Right lobe of liver (tissue), 6 donors: Measurements from ENCODE around the gene EIF4A3. TPM values are rescaled to one million over a fixed set of nuclear protein-coding genes. Genes with fewer than 3 reads are reported as not detected.
"Not testable (repeated sequence)": the region's sequence is repeated elsewhere in the genome, so short reads cannot be mapped to it uniquely, and the experiment has no call there.

ENCODE experiments used
- ATAC-seq, 4 donors: fragments of 200-7000 bp; cut with Tn5 transposase; one replicate each; pipeline ENCODE4 v1.9.1; 2020; ENCODE audit warnings: mild to moderate bottlenecking in 4 of 4, moderate library complexity in 4 of 4
- DNase-seq, 3 donors: peaks; one replicate each; pipeline ENCODE4 v3.0.0-alpha.2; 2020
- H3K27ac ChIP-seq, 3 donors: fragments of 200-600 bp; one replicate each; pipeline ENCODE4 v1.8.0; 2022
- H3K27me3 ChIP-seq, 2 donors: fragments of 200-600 bp; one replicate each; pipeline ENCODE4 v1.8.0; 2022
- H3K36me3 ChIP-seq, 4 donors: fragments of 200-600 bp; sonication (generic) in 1 of 4; one replicate each; pipeline versions ENCODE4 v1.5.1 to v1.8.0; 2017 to 2022; ENCODE audit warnings: control low read depth in 1 of 4
- H3K4me1 ChIP-seq, 4 donors: fragments of 200-600 bp; sonication (generic) in 1 of 4; one replicate each; pipeline versions ENCODE4 v1.5.1 to v1.8.0; 2017 to 2022; ENCODE audit warnings: control low read depth in 1 of 4
- H3K4me3 ChIP-seq, 3 donors: fragments of 200-600 bp; one replicate each; pipeline ENCODE4 v1.8.0; 2022
- H3K9me3 ChIP-seq, 4 donors: fragments of 200-600 bp; sonication (generic) in 1 of 4; one replicate each; pipeline versions ENCODE4 v1.5.1 to v1.8.0; 2017 to 2022; ENCODE audit warnings: control low read depth in 1 of 4
- POLR2A ChIP-seq: fragments of 450-650 bp; IDR thresholded peaks from one replicate; pipeline ENCODE4 v1.6.1; 2017; ENCODE audit warnings: antibody characterized with exemption, mild to moderate bottlenecking
- WGBS: methylation state at CpG from one replicate; pipeline ENCODE4 v1.1.6; 2018; ENCODE audit warnings: low coverage, low lambda C conversion rate; ENCODE audit not compliant: insufficient coverage; ENCODE audit errors: missing lambda C conversion rate; 5-methylcytosine and 5-hydroxymethylcytosine counted together
- intact Hi-C, 2 donors: fragments of 100-400 bp; cut with DNase I; formaldehyde crosslinking; loops; one replicate each; pipeline versions ENCODE4 v1.11.2 to v1.14.1; 2022
- total RNA-seq, 6 experiments: library from RNA; depleted of rRNA in 2 of 6; stranded (reverse); fragments of >200 nt in 2 of 6; fragmentation: NEBNext Ultra II Directional in 3 of 6; extraction: Animal tissue kit (Norgen Biotek cat#: 25700) in 3 of 6; gene quantifications; one replicate each; pipeline versions ENCODE4 v1.1.0 to v1.2.4, GENCODE V29; 2016 to 2023
- TF ChIP-seq, protein P1 (sequence below), 4 donors: fragments of 200-600 bp in 3 of 4; fragments of 450-650 bp in 1 of 4; IDR thresholded peaks; one replicate each; pipeline versions ENCODE4 v1.5.1 to v1.8.0; 2016 to 2022; ENCODE audit warnings: antibody characterized with exemption in 4 of 4, mild to moderate bottlenecking in 2 of 4
- donor health status: DM: no; HTN: yes; CAD: no.
- donor health status: DM: no; HTN: no; CAD: no.
- donor health status: DM: no; HTN: no; CAD: no.
- donor health status: DM: no; HTN: yes; CAD: no.
- donor health status: DM: no; HTN: yes; CAD: no.

Gene EIF4A3
- total RNA-seq, 6 experiments from 2014 or later = 21.6 to 41.7 (median 32.2) TPM

DNA sequence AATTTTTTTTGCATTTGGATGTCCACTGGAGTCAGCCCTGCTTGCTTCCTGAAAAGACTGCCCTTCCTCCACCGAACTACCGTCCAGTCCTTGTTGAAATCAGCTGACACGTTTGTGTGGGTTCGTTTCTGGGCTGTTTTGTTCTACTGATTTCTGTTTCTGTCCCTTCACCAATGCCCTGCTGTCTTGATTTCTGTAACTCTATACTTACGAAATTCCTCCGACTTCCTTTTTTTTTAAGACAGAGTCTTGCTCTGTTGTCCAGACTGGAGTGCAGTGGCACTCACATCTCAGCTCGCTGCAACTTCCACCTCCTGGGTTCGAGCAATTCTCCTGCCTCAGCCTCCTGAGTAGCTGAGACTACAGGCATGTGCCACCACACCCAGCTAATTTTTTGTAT lies 54.0 kb downstream of the EIF4A3 start:
- H3K9me3 ChIP-seq = no peaks in the 10 kb centered on the region
- no peaks in the 10 kb centered on the region for H3K36me3 ChIP-seq
- no peaks in the 10 kb centered on the region for H3K27me3 ChIP-seq
- DNase-seq (no peak), ATAC-seq (peak; percentile 43 to 76 (median 64))
- no peaks in the 10 kb centered on the region for H3K4me1 ChIP-seq
- 47% methylated on average over 6 of the region's 8 CpGs for WGBS
- no peak overlapping the region for H3K4me3 ChIP-seq
- intact Hi-C loops = loop anchor here in 1 of 2 donors (10.0 kb wide), 1 partner anchor 152 kb away; no protein-coding TSS in a partner anchor
- H3K27ac ChIP-seq = peak overlapping the region in 2 of 3 donors; percentile 38 to 55
- no peak for TF ChIP-seq POLR2A

DNA sequence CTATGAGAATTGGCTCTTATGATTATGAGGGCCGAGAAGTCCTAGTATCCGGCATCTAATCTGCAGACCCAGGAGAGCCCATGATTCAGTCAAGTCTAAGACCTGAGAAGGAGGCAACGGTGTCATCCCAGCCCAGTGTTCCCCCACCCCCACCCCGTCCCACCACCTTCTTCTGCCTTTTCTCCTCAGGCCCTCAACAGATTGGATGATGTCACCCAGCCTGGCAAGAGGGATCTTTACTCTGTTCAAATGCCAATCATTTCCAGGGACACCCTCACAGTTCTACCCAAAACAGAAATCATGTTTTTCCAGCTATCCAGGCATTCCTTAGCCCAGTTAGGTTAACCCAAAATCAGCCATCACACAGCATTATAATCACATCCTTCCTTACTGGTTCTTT lies 55.6 kb downstream of the EIF4A3 start:
- Histone ChIP-seq H3K4me1 (no peaks in the 10 kb centered on the region), H3K27me3 (no peaks in the 10 kb centered on the region), H3K4me3 (no peak overlapping the region), H3K36me3 (no peaks in the 10 kb centered on the region), H3K9me3 (no peaks in the 10 kb centered on the region), H3K27ac (no peak overlapping the region)
- ATAC-seq (no peak), DNase-seq (no peak)
- TF ChIP-seq POLR2A = no peak
- TF ChIP-seq, protein P1, sequence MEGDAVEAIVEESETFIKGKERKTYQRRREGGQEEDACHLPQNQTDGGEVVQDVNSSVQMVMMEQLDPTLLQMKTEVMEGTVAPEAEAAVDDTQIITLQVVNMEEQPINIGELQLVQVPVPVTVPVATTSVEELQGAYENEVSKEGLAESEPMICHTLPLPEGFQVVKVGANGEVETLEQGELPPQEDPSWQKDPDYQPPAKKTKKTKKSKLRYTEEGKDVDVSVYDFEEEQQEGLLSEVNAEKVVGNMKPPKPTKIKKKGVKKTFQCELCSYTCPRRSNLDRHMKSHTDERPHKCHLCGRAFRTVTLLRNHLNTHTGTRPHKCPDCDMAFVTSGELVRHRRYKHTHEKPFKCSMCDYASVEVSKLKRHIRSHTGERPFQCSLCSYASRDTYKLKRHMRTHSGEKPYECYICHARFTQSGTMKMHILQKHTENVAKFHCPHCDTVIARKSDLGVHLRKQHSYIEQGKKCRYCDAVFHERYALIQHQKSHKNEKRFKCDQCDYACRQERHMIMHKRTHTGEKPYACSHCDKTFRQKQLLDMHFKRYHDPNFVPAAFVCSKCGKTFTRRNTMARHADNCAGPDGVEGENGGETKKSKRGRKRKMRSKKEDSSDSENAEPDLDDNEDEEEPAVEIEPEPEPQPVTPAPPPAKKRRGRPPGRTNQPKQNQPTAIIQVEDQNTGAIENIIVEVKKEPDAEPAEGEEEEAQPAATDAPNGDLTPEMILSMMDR (IDR thresholded peaks at IDR 0.05) = no peak
- 65% methylated on average over 2 of the region's 4 CpGs for WGBS
- intact Hi-C loops = loop anchor here in 1 of 2 donors (10.0 kb wide), 1 partner anchor 153 kb away; no protein-coding TSS in a partner anchor

DNA sequence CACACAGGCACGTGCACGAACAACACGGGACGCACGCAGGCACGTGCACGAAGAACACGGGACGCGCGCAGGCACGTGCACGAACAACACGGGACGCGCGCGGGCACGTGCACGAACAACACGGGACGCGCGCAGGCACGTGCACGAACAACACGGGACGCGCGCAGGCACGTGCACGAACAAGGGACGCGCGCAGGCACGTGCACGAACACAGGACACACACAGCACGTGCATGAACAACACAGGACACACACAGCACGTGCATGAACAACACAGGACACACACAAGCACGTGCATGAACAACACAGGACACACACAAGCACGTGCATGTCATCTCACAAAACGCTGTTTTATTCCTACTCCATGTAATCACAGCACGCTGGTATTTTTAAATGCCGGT lies 56.8 kb downstream of the EIF4A3 start:
- not testable (repeated sequence) for H3K9me3 ChIP-seq, DNase-seq, H3K36me3 ChIP-seq, H3K27me3 ChIP-seq, H3K4me3 ChIP-seq, ATAC-seq, H3K27ac ChIP-seq, H3K4me1 ChIP-seq
- WGBS = 91% methylated on average over 24 of the region's 44 CpGs
- intact Hi-C loops = loop anchor here in 1 of 2 donors (10.0 kb wide), 1 partner anchor 155 kb away; no protein-coding TSS in a partner anchor

DNA sequence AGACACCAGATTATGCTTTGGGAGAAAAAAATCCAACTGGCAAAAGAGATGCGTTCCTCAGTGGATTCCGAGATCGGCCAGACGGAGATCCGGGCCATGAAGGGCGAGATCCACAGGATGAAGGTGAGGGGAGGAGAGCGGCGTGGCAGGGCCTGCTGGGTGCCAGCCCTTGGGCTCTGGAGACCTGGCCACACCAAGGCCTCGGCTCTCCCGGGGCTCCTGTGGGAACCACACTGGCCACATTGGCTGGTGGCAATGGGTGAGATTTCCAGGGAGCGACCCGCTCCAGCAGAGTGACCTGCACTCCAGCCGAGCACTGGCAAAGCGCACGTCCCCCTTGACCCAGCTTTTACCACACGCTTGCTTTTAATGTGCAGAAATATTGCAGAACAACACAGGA lies 57.2 kb downstream of the EIF4A3 start:
- no peak for DNase-seq
- intact Hi-C loops = loop anchor here (10.0 kb wide), 2 partner anchors 155 to 165 kb away; no protein-coding TSS in a partner anchor

DNA sequence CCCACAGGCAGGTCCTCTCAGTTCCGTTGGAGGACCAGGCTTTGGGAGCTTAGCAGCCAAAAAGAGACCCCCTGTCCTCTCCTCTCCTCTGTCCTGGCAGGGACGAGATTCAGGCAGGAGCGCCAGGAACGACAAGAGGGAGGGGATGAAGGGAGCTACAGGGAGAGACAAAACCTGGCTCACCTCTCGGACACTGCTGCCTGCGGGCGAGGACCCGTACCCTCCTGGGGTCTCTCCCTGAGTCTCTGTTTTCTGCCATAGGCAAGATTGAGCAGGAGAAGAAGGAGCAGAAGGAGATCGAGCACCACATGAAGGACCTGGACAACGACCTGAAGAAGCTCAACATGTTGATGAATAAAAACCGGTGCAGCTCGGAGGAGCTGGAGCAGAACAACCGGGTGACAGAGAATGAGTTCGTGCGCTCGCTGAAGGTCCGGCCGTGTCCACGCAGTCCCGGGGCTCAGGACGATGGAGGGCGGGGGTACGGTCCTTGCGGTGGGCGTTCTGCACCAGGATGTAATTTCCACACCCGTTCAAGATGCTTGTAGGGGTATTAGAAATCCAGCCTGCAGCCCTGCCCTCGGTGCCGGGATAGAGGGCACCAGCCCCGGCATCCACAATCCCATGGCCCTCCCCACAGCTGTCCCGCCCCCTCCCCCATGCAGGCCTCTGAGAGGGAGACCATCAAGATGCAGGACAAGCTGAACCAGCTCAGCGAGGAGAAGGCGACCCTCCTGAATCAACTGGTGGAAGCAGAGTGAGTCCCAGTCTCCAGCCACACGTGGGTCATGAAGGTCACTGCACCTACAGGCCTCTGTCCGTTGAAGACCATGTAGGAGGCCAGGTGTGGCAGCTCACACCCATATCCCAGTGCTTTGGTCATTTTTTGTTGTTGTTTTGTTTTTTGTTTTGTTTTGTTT lies 59.3 kb downstream of the EIF4A3 start:
- Histone ChIP-seq H3K4me3 (no peak overlapping the region), H3K27ac (no peak overlapping the region), H3K9me3 (no peaks in the 10 kb centered on the region), H3K4me1 (peaks cover 0 to 2% (median 0%) of the 10 kb centered on the region in 4 donors), H3K27me3 (no peaks in the 10 kb centered on the region), H3K36me3 (no peaks in the 10 kb centered on the region)
- DNase-seq (no peak), ATAC-seq (no peak)
- intact Hi-C loops = loop anchor here in 1 of 2 donors (10.0 kb wide), 1 partner anchor 167 kb away; no protein-coding TSS in a partner anchor
- no peak for TF ChIP-seq POLR2A
- TF ChIP-seq, protein P1 (IDR thresholded peaks at IDR 0.05) = no peak
- WGBS = 72% methylated on average over 10 of the region's 34 CpGs

More for the DNA sequence above, 57.2 kb downstream of the EIF4A3 start:
- Histone ChIP-seq H3K4me1 (no peaks in the 10 kb centered on the region), H3K27me3 (no peaks in the 10 kb centered on the region), H3K36me3 (no peaks in the 10 kb centered on the region), H3K4me3 (no peak overlapping the region), H3K9me3 (no peaks in the 10 kb centered on the region), H3K27ac (no peak overlapping the region)
- TF ChIP-seq, protein P1 (IDR thresholded peaks at IDR 0.05) = no peak
- WGBS = 96% methylated on average over 4 of the region's 16 CpGs
- no peak for ATAC-seq
